AG09319 (cell line): ENCODE data around the gene ASIC2.

ENCODE experiments used
- DNase-seq: peaks from one replicate; pipeline ENCODE4 v3.0.0-alpha.2; 2010; ENCODE audit warnings: low read depth; ENCODE audit errors: extremely low read depth
- TF ChIP-seq, protein P1 (sequence below): IDR thresholded peaks from 2 replicates; pipeline ENCODE4 v1.5.1; 2011; ENCODE audit warnings: low read depth, mild to moderate bottlenecking, inconsistent platforms, low read length, moderate library complexity

The ASIC2 gene

DNA sequence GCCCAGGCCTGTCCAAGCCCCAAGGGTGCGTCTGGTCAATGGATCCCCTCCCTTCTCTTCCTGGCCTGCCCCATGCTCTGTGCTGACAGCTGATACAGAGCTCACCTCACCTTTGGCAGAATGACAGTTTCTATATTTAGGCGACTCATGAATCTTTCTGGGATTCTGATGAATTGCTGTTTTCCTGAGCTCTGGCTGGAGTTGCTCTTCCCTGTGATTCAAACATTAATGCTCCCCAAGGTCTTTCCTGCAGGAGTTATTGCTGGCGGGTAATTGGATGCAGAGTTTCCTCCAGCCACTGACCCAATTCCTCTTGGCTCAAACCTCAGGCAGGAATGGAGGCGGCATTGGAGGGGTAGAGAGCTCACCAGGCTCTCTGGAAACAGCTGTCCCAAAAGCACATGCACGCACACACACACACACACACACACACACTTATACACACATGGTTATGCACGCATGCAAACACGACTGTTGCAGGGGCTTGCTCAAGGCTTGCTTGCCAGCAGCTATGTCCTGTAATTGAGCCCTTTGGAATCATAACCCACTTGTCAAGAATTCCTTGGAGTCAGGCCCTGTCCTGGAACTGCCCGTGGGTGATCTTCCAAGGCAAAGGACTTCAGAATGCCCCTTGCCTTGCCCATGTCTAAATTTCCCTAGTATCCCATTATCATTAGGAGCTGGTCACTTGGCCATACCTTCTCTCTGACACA is 128.8 kb downstream of the ASIC2 start:
- TF ChIP-seq, protein P1, sequence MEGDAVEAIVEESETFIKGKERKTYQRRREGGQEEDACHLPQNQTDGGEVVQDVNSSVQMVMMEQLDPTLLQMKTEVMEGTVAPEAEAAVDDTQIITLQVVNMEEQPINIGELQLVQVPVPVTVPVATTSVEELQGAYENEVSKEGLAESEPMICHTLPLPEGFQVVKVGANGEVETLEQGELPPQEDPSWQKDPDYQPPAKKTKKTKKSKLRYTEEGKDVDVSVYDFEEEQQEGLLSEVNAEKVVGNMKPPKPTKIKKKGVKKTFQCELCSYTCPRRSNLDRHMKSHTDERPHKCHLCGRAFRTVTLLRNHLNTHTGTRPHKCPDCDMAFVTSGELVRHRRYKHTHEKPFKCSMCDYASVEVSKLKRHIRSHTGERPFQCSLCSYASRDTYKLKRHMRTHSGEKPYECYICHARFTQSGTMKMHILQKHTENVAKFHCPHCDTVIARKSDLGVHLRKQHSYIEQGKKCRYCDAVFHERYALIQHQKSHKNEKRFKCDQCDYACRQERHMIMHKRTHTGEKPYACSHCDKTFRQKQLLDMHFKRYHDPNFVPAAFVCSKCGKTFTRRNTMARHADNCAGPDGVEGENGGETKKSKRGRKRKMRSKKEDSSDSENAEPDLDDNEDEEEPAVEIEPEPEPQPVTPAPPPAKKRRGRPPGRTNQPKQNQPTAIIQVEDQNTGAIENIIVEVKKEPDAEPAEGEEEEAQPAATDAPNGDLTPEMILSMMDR = no peak
- DNase-seq = peak; percentile 38

DNA sequence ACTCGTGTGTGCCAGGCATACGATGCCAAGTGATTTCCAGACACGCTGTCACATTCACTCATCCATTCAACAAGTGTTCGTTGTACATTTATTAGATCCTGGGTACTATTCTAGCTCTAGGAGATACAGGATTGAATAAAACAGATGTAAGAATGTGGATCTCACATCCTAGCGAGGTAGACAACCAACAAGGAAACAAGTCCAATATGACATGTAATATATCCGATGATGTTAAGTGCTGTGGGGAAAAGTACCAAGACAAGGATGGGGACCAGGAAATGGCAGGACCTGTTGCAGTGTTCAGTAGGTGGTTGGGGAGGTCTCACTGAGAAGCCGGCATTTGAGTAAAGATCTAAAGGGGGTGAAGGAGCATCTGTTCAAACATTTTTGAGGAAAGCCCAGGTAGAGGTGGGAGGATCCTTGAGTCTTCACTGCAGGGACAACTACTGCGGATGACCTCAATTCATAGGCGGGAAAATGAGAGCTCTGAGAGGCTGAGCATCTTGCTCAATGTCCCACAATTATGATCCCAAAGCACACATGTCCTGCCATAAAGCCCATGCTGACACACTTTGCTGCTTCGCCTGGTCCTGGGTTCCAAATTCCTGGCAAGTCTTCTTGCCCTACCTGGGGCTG is 129.4 kb downstream of the ASIC2 start:
- TF ChIP-seq, protein P1 = no peak

DNA sequence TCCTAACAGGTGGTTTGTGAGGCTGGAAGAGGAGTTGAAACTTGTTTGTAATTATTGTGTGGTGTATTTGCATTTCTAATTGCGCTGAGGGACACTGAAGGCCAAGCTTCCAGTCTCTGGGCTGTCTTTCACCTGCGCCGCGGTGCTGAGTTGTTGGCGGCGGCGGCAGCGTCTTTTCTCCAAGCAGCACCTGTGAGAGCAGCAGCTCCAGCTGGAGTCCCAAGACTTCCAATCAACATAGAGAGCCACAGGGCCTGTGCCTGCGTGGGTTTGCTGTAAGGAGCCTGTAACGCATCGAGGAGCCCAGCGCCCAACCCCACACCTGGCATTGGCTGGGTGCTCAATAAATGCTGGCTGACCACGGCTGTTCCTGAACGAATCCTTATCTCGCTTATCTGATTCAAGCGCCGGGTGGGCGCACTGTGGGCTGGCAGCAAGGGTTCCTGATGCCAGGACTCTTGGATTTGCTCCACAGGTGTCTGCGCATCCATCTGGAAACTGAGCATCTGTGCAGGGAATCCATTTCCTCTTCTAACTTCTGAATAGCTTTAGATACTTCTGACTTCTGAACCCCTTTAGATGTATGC is 138.1 kb downstream of the ASIC2 start:
- no peak for DNase-seq
- TF ChIP-seq, protein P1 = no peak

More for the DNA sequence above, 129.4 kb downstream of the ASIC2 start:
- DNase-seq = no peak

DNA sequence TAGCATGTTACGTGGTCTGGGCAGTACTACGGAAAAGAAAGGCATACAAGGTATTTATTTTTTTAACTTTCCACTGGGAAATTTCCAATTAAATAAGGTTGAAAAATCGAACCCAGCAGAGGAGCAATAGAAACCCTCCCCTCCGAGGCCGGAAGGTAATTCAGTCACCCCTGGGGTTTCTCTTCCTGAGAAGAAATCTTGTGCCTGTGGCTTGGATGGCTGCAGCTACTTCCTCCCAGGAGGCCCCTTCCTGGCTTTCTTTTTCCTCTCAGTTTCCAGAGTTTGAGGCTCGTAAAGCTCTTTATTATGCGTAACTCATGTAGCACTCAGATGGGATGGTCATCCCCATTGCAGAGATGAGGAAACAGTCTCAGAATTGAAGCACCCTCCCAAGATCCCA is 140.3 kb downstream of the ASIC2 start:
- DNase-seq = no peak
- TF ChIP-seq, protein P1 = no peak

DNA sequence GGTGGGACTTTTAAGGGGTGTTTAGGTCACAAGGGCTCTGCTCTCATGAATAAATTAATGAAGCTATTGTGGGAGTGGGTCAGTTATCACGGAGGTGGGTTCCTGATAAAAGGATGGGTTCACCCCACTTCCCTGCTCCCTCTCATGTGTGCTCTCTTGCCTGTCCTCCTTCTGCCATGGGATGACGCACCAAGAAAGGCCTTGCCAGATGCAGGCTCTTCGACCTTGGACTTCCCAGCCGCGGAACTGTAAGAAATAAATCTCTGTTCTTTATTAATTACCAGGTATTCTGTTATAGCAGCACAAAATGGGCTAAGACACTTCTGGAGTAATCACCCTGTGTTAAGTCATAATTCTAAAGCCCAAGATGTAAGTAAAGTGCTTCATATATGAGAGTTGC is 141.5 kb downstream of the ASIC2 start:
- TF ChIP-seq, protein P1 = no peak
- no peak for DNase-seq

DNA sequence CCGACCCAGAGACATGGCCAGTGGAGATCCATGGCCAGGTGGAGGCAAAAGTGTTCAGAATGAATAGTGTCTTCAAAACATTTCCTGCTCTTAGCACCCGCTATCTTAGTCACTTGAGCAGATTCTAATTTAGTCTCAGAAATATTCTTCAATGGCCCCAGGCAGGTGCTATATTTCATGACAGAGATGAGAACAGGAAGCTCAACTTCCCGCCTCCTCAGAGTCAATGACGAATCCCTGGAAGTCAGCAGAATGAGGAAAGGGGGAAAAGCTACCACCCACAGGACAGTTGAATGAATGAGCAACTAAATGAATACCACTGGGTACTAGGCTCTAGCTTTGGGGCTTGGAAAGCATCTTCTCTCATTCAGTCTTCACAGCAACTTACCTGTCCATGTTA is 147.2 kb downstream of the ASIC2 start:
- no peak for DNase-seq
- TF ChIP-seq, protein P1 = no peak

DNA sequence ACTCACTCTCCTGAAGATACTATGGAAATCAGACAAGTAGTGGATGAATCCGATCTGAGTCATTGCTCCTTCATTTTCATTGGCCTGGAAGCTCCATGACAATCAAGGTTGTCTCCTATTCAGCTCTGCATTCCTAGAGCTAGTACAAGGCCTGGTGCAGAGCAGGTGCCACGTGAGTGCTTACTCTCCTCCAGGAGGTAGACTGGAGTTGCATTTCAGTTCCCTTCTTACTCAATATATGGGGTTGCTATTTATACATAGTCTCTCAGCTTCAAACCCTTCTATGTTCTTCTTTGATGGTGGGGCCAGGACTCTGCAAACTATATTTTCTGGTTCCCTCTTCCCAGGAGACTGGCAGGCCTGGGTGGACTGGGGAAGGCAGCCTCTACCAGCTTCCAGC is 148.3 kb downstream of the ASIC2 start:
- DNase-seq = no peak
- TF ChIP-seq, protein P1 = no peak
